ENCODE results near the gene TDRD9. TPM values are rescaled to one million over a fixed set of nuclear protein-coding genes. Genes with fewer than 3 reads are reported as not detected.
A peak's percentile ranks its signal among the peaks of the same experiment; 100 is the strongest.
"Not testable (repeated sequence)": the region's sequence is repeated elsewhere in the genome, so short reads cannot be mapped to it uniquely, and the experiment has no call there.

The TDRD9 gene
- polyA plus RNA-seq, 3 donors, result 2.4 to 3.6 (median 2.7) TPM

- not testable (repeated sequence) for DNase-seq (ENCODE audit: low read depth in 3 of 3, low spot score in 2 of 3)
Measured at GRCh38 chr14:103921855-103922200, 6.4 kb upstream of the TDRD9 start.

DNA sequence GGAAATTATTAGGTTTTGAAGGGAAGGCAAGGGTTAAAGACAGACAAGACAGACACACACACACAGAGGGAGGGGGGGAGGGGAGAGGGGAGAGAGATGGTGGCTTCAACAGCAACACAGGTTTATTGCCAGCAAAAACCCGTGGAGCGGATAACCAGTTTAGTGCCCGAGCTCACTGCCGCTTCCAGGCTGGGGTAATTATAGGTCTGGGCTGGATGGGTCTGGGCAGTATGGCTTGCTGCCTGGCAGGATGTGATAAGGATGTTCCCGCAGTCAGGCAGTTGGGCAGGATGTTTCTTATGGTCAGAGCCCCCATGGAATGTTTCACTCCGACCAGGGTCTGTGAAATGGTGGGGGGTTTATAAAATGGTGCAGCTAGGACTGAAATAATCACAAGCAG lies 4.4 kb upstream of the TDRD9 start:
- DNase-seq (ENCODE audit: low read depth in 3 of 3, low spot score in 2 of 3), result no peak

DNA sequence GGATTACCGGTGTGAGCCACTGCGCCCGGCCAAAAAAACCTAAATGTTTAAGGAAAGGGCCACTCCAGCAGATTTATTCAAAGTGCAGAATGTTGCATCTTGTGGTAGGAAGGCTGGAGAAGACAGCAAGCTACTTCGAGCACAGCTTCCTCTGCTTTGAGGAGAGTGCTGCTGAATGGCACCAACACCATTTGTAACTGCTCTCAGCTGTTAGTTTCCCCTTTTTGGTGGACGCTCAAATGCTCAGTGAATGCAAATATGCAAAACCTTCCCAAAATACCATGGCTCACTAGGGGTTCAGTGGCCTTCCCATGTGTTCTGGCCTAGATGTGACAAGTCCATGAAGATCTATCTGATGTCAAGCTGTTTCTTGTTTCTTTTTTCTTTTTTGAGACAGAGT lies 2.9 kb upstream of the TDRD9 start:
- DNase-seq (ENCODE audit: low read depth in 3 of 3, low spot score in 2 of 3), result no peak

GRCh38 chr14:103927566-103927965 lies 690 bp upstream of the TDRD9 start:
- no peak for DNase-seq (ENCODE audit: low read depth in 3 of 3, low spot score in 2 of 3)

- no peak for DNase-seq (ENCODE audit: low read depth in 3 of 3, low spot score in 2 of 3)
Measured at GRCh38 chr14:103930051-103930604, 1.9 kb downstream of the TDRD9 start.

GRCh38 chr14:103931422-103931821 lies 3.2 kb downstream of the TDRD9 start:
- DNase-seq (ENCODE audit: low read depth in 3 of 3, low spot score in 2 of 3), result no peak

GRCh38 chr14:103932791-103933490 lies 4.7 kb downstream of the TDRD9 start:
- DNase-seq (ENCODE audit: low read depth in 3 of 3, low spot score in 2 of 3), result no peak

- no peak for DNase-seq (ENCODE audit: low read depth in 3 of 3, low spot score in 2 of 3)
Measured at GRCh38 chr14:103935102-103935501, 6.8 kb downstream of the TDRD9 start.

GRCh38 chr14:103941462-103941861 lies 13.2 kb downstream of the TDRD9 start:
- DNase-seq (ENCODE audit: low read depth in 3 of 3, low spot score in 2 of 3), result no peak

GRCh38 chr14:103941973-103942736 lies 13.9 kb downstream of the TDRD9 start, which contains the start of gene RD3L:
Gene RD3L, minus strand, starts transcription at chr14:103942529. Its CDS starts 834 bp downstream, at chr14:103941695.
- DNase-seq (ENCODE audit: low read depth in 3 of 3, low spot score in 2 of 3), result no peak

- DNase-seq (ENCODE audit: low read depth in 3 of 3, low spot score in 2 of 3), result no peak
Measured at GRCh38 chr14:103943673-103944072, 15.4 kb downstream of the TDRD9 start.

DNA sequence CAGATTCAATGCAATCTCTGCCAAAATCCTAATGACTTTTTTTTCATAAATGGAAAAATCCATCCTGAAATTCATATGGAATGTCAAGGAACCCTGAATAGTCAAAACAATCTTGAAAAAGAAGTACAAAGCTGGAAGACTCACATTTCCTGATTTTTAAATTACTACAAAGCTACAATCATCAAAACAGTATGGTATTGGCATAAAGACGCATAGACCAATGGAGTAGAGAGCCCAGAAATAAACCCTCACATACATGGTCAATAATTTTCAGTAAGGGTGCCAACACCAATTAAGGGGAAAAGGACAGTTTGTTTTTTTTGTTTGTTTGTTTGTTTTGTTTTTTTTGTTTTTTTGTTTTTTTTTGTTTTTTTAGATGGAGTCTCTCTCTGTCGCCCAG lies 18.7 kb downstream of the TDRD9 start:
- no peak for DNase-seq (ENCODE audit: low read depth in 3 of 3, low spot score in 2 of 3)

DNA sequence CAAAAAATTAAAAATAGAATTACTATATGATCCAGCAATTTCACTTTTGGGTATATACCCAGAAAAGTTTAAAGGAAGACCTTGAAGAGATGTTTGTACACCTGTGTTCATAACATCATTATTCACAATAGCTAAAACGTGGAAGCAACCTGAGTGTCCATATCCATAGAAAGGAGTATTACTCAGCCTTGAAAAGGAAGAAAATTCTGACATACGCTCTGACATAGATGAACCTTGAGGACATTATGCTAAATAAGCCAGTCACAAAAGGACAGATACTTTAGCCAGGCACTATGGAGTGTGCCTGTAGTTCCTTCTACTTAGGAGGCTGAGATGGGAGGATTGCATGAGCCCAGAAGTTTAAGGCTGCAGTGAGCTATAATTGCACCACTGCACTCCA lies 20.2 kb downstream of the TDRD9 start:
- no peak for DNase-seq (ENCODE audit: low read depth in 3 of 3, low spot score in 2 of 3)

DNA sequence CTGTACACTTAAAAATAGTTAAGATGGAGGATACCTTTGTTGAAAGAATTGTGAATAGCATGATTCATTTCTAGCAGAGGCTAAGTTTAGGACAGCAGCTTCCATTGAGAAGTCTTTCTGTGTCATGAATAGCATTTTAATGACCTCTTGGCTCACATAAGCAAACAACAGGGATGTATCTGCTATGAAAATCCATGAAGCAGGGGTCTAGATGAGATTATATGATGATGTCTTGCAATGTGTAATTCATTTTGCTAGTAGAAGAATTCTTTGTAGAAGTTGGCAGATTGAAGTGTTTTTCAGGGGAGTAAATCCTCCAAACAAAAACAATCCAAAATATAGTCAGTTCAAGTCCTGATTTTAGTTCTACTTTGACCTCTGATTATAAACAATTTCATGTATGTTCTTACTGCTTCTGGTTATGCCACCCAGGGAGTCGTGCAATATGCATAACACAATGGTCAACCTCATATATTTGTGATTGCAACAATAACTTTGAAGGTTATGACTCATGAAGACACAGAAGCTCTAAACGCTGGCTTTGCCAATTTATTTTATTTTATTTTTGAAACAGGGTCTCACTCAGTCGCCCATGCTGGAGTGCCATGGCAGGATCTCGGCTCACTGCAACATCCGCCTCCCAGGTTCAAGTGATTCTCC lies 21.0 kb downstream of the TDRD9 start:
- DNase-seq (ENCODE audit: low read depth in 3 of 3, low spot score in 2 of 3), result no peak

GRCh38 chr14:103960457-103961055 lies 32.3 kb downstream of the TDRD9 start:
- DNase-seq (ENCODE audit: low read depth in 3 of 3, low spot score in 2 of 3), result peak in 1 of 3 donors; percentile 10

DNA sequence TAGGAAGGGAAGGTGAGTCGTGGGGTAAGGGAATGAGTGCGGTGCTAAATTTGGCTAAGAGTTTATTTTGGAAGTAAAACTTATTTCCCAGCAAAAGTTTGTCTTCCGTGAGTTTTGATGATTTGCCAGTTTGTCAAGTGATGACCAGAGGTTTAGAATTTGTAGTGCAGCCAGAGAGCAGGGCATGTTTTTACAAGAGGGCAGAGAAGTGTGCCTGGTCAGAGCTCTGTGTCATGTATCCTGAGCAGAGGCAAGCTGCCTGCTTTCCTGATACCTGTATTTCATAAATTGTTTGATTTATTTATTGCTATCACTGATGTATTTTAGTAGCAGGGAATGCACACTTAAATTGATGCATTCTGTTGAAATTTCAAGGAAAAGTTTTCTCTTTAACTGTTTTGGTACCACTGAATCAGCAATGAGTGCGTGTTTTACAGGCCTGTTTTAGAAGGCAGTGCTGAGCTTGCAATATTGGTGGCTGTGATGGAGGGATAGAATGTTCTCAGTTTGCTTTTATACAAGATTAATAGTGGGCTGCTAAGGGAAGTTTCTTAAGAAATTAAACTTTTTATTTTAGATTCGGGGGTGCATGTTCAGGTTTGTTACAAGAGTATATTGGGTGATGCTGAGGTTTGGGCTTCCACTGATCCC lies 33.8 kb downstream of the TDRD9 start:
- DNase-seq (ENCODE audit: low read depth in 3 of 3, low spot score in 2 of 3), result no peak

- DNase-seq (ENCODE audit: low read depth in 3 of 3, low spot score in 2 of 3), result no peak
Measured at GRCh38 chr14:103966631-103967030, 38.4 kb downstream of the TDRD9 start.

DNA sequence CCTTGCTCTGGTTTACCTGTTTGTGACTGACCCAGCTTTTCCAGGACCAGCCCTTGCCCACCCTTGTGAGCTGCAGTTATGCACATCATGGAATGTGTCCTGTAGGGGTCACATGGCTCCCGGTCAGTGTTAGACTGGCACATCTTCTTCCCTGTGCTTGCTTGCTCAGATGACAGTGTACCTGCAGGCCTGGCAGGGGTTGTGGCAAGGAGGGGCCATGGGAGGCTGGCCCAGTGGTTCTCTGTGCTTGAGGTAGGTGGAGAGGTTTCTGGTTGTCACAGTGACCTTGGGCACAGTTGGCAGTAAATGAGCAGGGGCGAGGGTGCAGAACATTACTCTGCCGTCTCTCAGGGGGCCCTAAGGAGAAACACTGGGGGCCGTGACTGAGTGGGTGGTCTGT lies 41.7 kb downstream of the TDRD9 start:
- DNase-seq (ENCODE audit: low read depth in 3 of 3, low spot score in 2 of 3), result no peak

GRCh38 chr14:103973354-103973753 lies 45.1 kb downstream of the TDRD9 start:
- DNase-seq (ENCODE audit: low read depth in 3 of 3, low spot score in 2 of 3), result no peak

DNA sequence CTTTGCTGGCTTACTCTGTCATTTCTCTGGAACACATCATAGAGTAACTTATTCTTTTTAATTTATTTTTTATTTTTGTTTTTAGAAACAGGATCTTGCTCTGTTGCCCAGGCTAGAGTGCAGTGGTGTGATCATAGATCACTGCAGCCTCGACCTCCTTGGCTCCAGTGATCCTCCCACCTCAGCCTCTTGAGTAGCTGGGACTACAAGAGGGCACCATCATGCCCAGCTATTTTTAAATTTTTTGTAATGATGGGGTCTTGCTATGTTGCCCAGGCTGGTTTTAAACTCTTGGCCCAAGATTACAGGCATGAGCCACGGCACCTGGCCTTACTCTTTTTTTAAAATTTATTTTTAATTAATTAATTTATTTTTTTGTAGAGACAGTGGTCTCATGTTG lies 46.3 kb downstream of the TDRD9 start:
- DNase-seq (ENCODE audit: low read depth in 3 of 3, low spot score in 2 of 3), result no peak
